Osteocyte (in vitro differentiated cells): ENCODE measurements around the gene ZNF784. TPM values are rescaled to one million over a fixed set of nuclear protein-coding genes. Genes with fewer than 3 reads are reported as not detected.
A peak's percentile ranks its signal among the peaks of the same experiment; 100 is the strongest.

Experiments used
- DNase-seq: peaks from one replicate; pipeline ENCODE4 v3.0.0; 2021; ENCODE audit warnings: mixed read lengths; ENCODE audit not compliant: unreplicated experiment; ENCODE audit errors: extremely low spot score
- H3K27ac Mint-ChIP-seq: one replicate; pipeline ENCODE4 v1.8.0; 2021; ENCODE audit warnings: mild to moderate bottlenecking, mixed read lengths; ENCODE audit not compliant: unreplicated experiment
- H3K27me3 Mint-ChIP-seq: one replicate; pipeline ENCODE4 v1.8.0; 2021; ENCODE audit warnings: mixed read lengths; ENCODE audit not compliant: unreplicated experiment
- H3K36me3 Mint-ChIP-seq: one replicate; pipeline ENCODE4 v1.8.0; 2021; ENCODE audit warnings: mixed read lengths; ENCODE audit not compliant: unreplicated experiment
- H3K4me1 Mint-ChIP-seq: one replicate; pipeline ENCODE4 v1.8.0; 2021; ENCODE audit warnings: mixed read lengths; ENCODE audit not compliant: unreplicated experiment
- H3K4me3 Mint-ChIP-seq: one replicate; pipeline ENCODE4 v1.8.0; 2021; ENCODE audit warnings: mild to moderate bottlenecking, moderate library complexity, mixed read lengths; ENCODE audit not compliant: unreplicated experiment
- H3K9me3 Mint-ChIP-seq: one replicate; pipeline ENCODE4 v1.8.0; 2021; ENCODE audit warnings: mixed read lengths; ENCODE audit not compliant: unreplicated experiment
- CTCF ChIP-seq: fragments of 200-600 bp; sonication (generic); IDR thresholded peaks from 2 replicates; pipeline ENCODE4 v1.5.0; 2021; ENCODE audit warnings: antibody characterized with exemption, mild to moderate bottlenecking, moderate library complexity
- total RNA-seq: library from RNA; stranded (reverse); gene quantifications from 2 replicates; pipeline ENCODE4 v1.2.1, GENCODE V29; 2021

The ZNF784 gene
- total RNA-seq, 1 donor from 2014 or later, result 9.6 TPM

- no peak for DNase-seq
- H3K4me1 Mint-ChIP-seq, result peaks cover 17% of the 10 kb centered on the region
- TF ChIP-seq CTCF, result no peak
- no peaks in the 10 kb centered on the region for H3K9me3 Mint-ChIP-seq
- H3K4me3 Mint-ChIP-seq, result no peak overlapping the region
- no peaks in the 10 kb centered on the region for H3K27me3 Mint-ChIP-seq
- H3K27ac Mint-ChIP-seq, result peak overlapping the region; percentile 98
- peaks cover 1% of the 10 kb centered on the region for H3K36me3 Mint-ChIP-seq
These were observed 1.2 kb downstream of the ZNF784 start for GRCh38 chr19:55623130-55623529.

GRCh38 chr19:55622242-55622969 is 2.0 kb downstream of the ZNF784 start:
- Mint-ChIP-seq H3K27ac (no peak overlapping the region), H3K4me1 (peaks cover 17% of the 10 kb centered on the region), H3K4me3 (no peak overlapping the region), H3K36me3 (peaks cover 6% of the 10 kb centered on the region), H3K27me3 (no peaks in the 10 kb centered on the region), H3K9me3 (no peaks in the 10 kb centered on the region)
- no peak for DNase-seq
- TF ChIP-seq CTCF, result no peak

- no peaks in the 10 kb centered on the region for H3K9me3 Mint-ChIP-seq
- no peaks in the 10 kb centered on the region for H3K27me3 Mint-ChIP-seq
- H3K4me1 Mint-ChIP-seq, result peaks cover 17% of the 10 kb centered on the region
- no peak for DNase-seq
- H3K27ac Mint-ChIP-seq, result no peak overlapping the region
- TF ChIP-seq CTCF, result no peak
- H3K36me3 Mint-ChIP-seq, result peaks cover 9% of the 10 kb centered on the region
- H3K4me3 Mint-ChIP-seq, result no peak overlapping the region
These were observed 2.6 kb downstream of the ZNF784 start for GRCh38 chr19:55621673-55622231.

- Mint-ChIP-seq H3K27ac (no peak overlapping the region), H3K4me3 (no peak overlapping the region), H3K36me3 (peaks cover 10% of the 10 kb centered on the region), H3K4me1 (peaks cover 17% of the 10 kb centered on the region), H3K9me3 (no peaks in the 10 kb centered on the region), H3K27me3 (no peaks in the 10 kb centered on the region)
- no peak for TF ChIP-seq CTCF
- DNase-seq, result no peak
These were observed 3.1 kb downstream of the ZNF784 start for GRCh38 chr19:55621205-55621672.

- TF ChIP-seq CTCF, result no peak
- Mint-ChIP-seq H3K4me3 (no peak overlapping the region), H3K4me1 (peaks cover 17% of the 10 kb centered on the region), H3K27me3 (no peaks in the 10 kb centered on the region), H3K9me3 (no peaks in the 10 kb centered on the region), H3K36me3 (peaks cover 10% of the 10 kb centered on the region), H3K27ac (no peak overlapping the region)
- DNase-seq, result no peak
These were observed 3.8 kb downstream of the ZNF784 start for GRCh38 chr19:55620410-55621204.
